ENCODE results near the gene AKAP13.

Gene AKAP13

GRCh38 chr15:85756411-85757072 is 376.1 kb downstream of the AKAP13 start:
- no peak for DNase-seq (ENCODE audit: low read depth)

- no peak for DNase-seq (ENCODE audit: low read depth)
Observed at GRCh38 chr15:85757073-85757938, 376.9 kb downstream of the AKAP13 start.

GRCh38 chr15:85757939-85758654 is 377.7 kb downstream of the AKAP13 start:
- no peak for DNase-seq (ENCODE audit: low read depth)

- DNase-seq (ENCODE audit: low read depth): no peak
Observed at GRCh38 chr15:85758655-85758978, 378.2 kb downstream of the AKAP13 start.

GRCh38 chr15:85759376-85759775 is 379.0 kb downstream of the AKAP13 start:
- DNase-seq (ENCODE audit: low read depth): no peak

- DNase-seq (ENCODE audit: low read depth): no peak
Observed at GRCh38 chr15:85760049-85760448, 379.6 kb downstream of the AKAP13 start.

- DNase-seq (ENCODE audit: low read depth): no peak
Observed at GRCh38 chr15:85760531-85761371, 380.3 kb downstream of the AKAP13 start.

- DNase-seq (ENCODE audit: low read depth): no peak
Observed at GRCh38 chr15:85761635-85762034, 381.2 kb downstream of the AKAP13 start.

- DNase-seq (ENCODE audit: low read depth): no peak
Observed at GRCh38 chr15:85762039-85762755, 381.8 kb downstream of the AKAP13 start.

GRCh38 chr15:85762756-85763127 is 382.3 kb downstream of the AKAP13 start:
- no peak for DNase-seq (ENCODE audit: low read depth)

- DNase-seq (ENCODE audit: low read depth): no peak
Observed at GRCh38 chr15:85763157-85763556, 382.8 kb downstream of the AKAP13 start.

- DNase-seq (ENCODE audit: low read depth): no peak
Observed at GRCh38 chr15:85763673-85764633, 383.6 kb downstream of the AKAP13 start.

- DNase-seq (ENCODE audit: low read depth): no peak
Observed at GRCh38 chr15:85764649-85765277, 384.4 kb downstream of the AKAP13 start.

GRCh38 chr15:85766001-85766831 is 385.8 kb downstream of the AKAP13 start:
- no peak for DNase-seq (ENCODE audit: low read depth)

- DNase-seq (ENCODE audit: low read depth): no peak
Observed at GRCh38 chr15:85767785-85768529, 387.6 kb downstream of the AKAP13 start.

- no peak for DNase-seq (ENCODE audit: low read depth)
Observed at GRCh38 chr15:85768595-85769168, 388.3 kb downstream of the AKAP13 start.

GRCh38 chr15:85769182-85769900 is 388.9 kb downstream of the AKAP13 start:
- no peak for DNase-seq (ENCODE audit: low read depth)
